Naive thymus-derived CD4-positive, alpha-beta T cell (primary cell): Measurements from ENCODE around the gene MYPN. TPM values are rescaled to one million over a fixed set of nuclear protein-coding genes. Genes with fewer than 3 reads are reported as not detected.

ENCODE experiments used
- ATAC-seq: fragments of 150-1000 bp; cut with Tn5 transposase; 2 replicates; pipeline ENCODE4 v1.10.0; 2021; ENCODE audit warnings: mild to moderate bottlenecking, moderate library complexity
- CTCF ChIA-PET: fragments of 350-600 bp; sonication (Branson Sonifier 250); formaldehyde crosslinking; loops from one replicate; lab custom pipeline; 2021; ENCODE audit warnings: antibody characterized with exemption; lab: Charles Lee
- POLR2A ChIA-PET: fragments of 350-600 bp; sonication (Branson Sonifier 250); formaldehyde crosslinking; loops from one replicate; lab custom pipeline; 2021; ENCODE audit warnings: antibody characterized with exemption, inconsistent platforms; lab: Charles Lee
- DNase-seq, 9 donors: peaks; one replicate each; pipeline versions ENCODE4 v3.0.0 to v3.0.0-alpha.2; 2020 to 2022; ENCODE audit warnings: mixed read lengths in 1 of 9
- H3K27ac ChIP-seq: one replicate; pipeline ENCODE4 v1.7.0; 2013; ENCODE audit warnings: mild to moderate bottlenecking, low read depth, low read length, moderate library complexity
- H3K27me3 ChIP-seq, 2 donors: one replicate each; pipeline ENCODE4 v1.7.0; 2013; ENCODE audit warnings: low read length in 2 of 2, mild to moderate bottlenecking in 2 of 2, moderate library complexity in 2 of 2; ENCODE audit not compliant: control insufficient read depth in 2 of 2, insufficient read depth in 2 of 2
- H3K36me3 ChIP-seq, 3 experiments: 1 replicate in 2 of 3; 2 replicates in 1 of 3; pipeline ENCODE4 v1.7.0; 2013; ENCODE audit warnings: low read length in 3 of 3, mild to moderate bottlenecking in 3 of 3, moderate library complexity in 1 of 3; ENCODE audit not compliant: insufficient read depth in 3 of 3, control insufficient read depth in 2 of 3
- H3K4me1 ChIP-seq, 2 donors: one replicate each; pipeline ENCODE4 v1.7.0; 2013; ENCODE audit warnings: low read length in 2 of 2, mild to moderate bottlenecking in 2 of 2, moderate library complexity in 1 of 2; ENCODE audit not compliant: control insufficient read depth in 2 of 2, insufficient read depth in 2 of 2
- H3K4me3 ChIP-seq: 2 replicates; pipeline ENCODE4 v1.7.0; 2013; ENCODE audit warnings: mild to moderate bottlenecking, low read length
- H3K9me3 ChIP-seq, 3 experiments: 1 replicate in 2 of 3; 2 replicates in 1 of 3; pipeline ENCODE4 v1.7.0; 2013; ENCODE audit warnings: low read length in 3 of 3; ENCODE audit not compliant: control insufficient read depth in 2 of 3
- H3K27ac Mint-ChIP-seq, 9 donors: one replicate each; pipeline ENCODE4 v1.8.0; 2020 to 2022; ENCODE audit warnings: mixed read lengths in 9 of 9, mild to moderate bottlenecking in 8 of 9, moderate library complexity in 5 of 9, inconsistent platforms in 2 of 9
- H3K27me3 Mint-ChIP-seq, 5 donors: one replicate each; pipeline ENCODE4 v1.8.0; 2021 to 2022; ENCODE audit warnings: mixed read lengths in 5 of 5, mild to moderate bottlenecking in 1 of 5
- H3K36me3 Mint-ChIP-seq, 5 donors: one replicate each; pipeline ENCODE4 v1.8.0; 2020 to 2022; ENCODE audit warnings: mixed read lengths in 5 of 5, mild to moderate bottlenecking in 3 of 5, inconsistent platforms in 1 of 5
- H3K4me1 Mint-ChIP-seq, 7 donors: one replicate each; pipeline ENCODE4 v1.8.0; 2020 to 2022; ENCODE audit warnings: mixed read lengths in 7 of 7, mild to moderate bottlenecking in 3 of 7, inconsistent platforms in 1 of 7
- H3K4me3 Mint-ChIP-seq, 10 donors: one replicate each; pipeline ENCODE4 v1.8.0; 2020 to 2022; ENCODE audit warnings: mild to moderate bottlenecking in 10 of 10, mixed read lengths in 10 of 10, moderate library complexity in 6 of 10, inconsistent platforms in 2 of 10
- H3K9me3 Mint-ChIP-seq, 11 donors: one replicate each; pipeline ENCODE4 v1.8.0; 2020 to 2022; ENCODE audit warnings: mixed read lengths in 11 of 11, mild to moderate bottlenecking in 4 of 11, inconsistent platforms in 1 of 11, moderate library complexity in 1 of 11
- intact Hi-C, 2 donors: fragments of 100-400 bp; cut with micrococcal nuclease; formaldehyde crosslinking; loops; one replicate each; pipeline ENCODE4 v1.15.1; 2023
- polyA plus RNA-seq, 2 donors: library from polyadenylated mRNA; unstranded; fragments of 300-500 nt; fragmentation: Illumina TruSeq; gene quantifications; one replicate each; pipeline ENCODE4 v1.2.3, GENCODE V29; 2021
- total RNA-seq, 6 experiments: library from RNA in 5 of 6; stranded (reverse) in 5 of 6; gene quantifications; 1 replicate in 5 of 6; 2 replicates in 1 of 6; pipeline ENCODE4 v1.2.3 and lab custom pipeline; 2021 to 2026

MYPN gene
- total and polyA plus RNA-seq, 7 experiments from 2014 or later = not detected

DNA sequence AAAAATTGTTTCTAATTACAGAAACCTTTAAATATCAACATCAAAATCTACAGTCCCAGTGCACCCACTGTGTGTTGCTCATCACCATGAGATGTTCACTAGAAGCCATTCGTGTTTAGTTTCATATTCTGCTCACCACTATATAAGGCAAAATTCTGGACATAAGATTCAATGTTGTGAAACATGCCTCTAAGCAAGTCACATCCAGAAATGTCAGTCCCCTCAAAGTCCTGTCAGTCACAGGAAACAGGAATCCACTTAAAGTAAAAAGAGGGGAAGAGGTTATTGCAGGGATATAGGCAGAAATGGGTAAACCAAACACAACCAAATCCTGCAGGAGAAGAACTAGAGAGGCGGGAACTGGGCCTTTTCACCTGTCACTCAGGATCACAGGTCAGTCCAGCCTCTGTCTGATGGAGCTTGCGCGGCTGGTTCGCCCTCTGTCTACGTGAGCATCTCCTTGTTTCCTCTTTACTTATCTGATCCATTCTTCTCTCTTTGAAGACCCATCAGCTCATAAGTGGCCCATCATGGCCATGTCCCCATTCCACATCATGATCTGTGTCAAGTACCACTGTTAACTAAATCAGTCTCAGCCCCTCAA, 58.4 kb downstream of the MYPN start:
- ATAC-seq (no peak), DNase-seq (no peak)
- POLR2A ChIA-PET = no interaction called here
- CTCF ChIA-PET = no interaction called here
- Mint-ChIP-seq H3K4me3 (no peak overlapping the region), H3K27me3 (peaks cover 0 to 6% (median 0%) of the 10 kb centered on the region in 5 donors), H3K9me3 (peaks cover 0 to 4% (median 0%) of the 10 kb centered on the region in 11 donors), H3K4me1 (peaks cover 0 to 6% (median 0%) of the 10 kb centered on the region in 7 donors), H3K27ac (no peak overlapping the region), H3K36me3 (peaks cover 0 to 4% (median 0%) of the 10 kb centered on the region in 5 donors)
- H3K4me3 ChIP-seq = no peak overlapping the region
- no peaks in the 10 kb centered on the region for H3K9me3 ChIP-seq
- no peak overlapping the region for H3K27ac ChIP-seq
- intact Hi-C loops = no loop called here
- no peaks in the 10 kb centered on the region for H3K27me3 ChIP-seq
- no peaks in the 10 kb centered on the region for H3K36me3 ChIP-seq
- no peaks in the 10 kb centered on the region for H3K4me1 ChIP-seq

DNA sequence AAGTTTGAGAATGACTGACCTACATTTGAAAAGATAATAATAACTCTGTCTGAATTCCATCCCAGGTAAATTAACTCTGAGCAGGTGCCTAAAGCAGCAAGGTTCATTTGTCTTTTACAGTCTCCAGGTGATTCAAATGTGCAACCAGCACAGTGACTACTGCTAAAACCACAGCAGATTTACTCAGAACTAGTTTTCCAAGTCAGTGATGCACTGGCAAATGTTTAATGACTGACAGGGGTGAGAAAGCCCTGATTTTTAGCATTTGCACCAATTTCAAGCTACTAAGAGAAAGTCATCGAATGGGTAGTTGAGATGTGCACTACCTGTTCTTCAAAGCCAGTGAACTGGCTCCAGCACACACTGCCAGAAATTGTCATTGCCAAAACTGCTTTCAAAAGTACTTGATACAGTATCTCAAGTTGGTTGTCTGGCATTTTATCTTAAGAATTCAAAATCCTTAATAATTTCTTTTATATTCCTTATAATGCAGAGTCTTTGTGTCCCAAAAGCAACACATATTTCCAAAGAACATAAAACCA, 62.3 kb downstream of the MYPN start:
- Histone ChIP-seq H3K27me3 (no peaks in the 10 kb centered on the region), H3K4me1 (no peaks in the 10 kb centered on the region), H3K36me3 (no peaks in the 10 kb centered on the region), H3K4me3 (no peak overlapping the region), H3K9me3 (no peaks in the 10 kb centered on the region), H3K27ac (no peak overlapping the region)
- ChIA-PET POLR2A (no interaction called here), CTCF (no interaction called here)
- DNase-seq (no peak), ATAC-seq (no peak)
- peaks cover 0 to 4% (median 0%) of the 10 kb centered on the region in 5 donors for H3K36me3 Mint-ChIP-seq
- H3K9me3 Mint-ChIP-seq = peaks cover 0 to 4% (median 0%) of the 10 kb centered on the region in 11 donors
- H3K4me1 Mint-ChIP-seq = no peaks in the 10 kb centered on the region
- peaks cover 0 to 8% (median 7%) of the 10 kb centered on the region in 5 donors for H3K27me3 Mint-ChIP-seq
- H3K27ac Mint-ChIP-seq = no peak overlapping the region
- H3K4me3 Mint-ChIP-seq = no peak overlapping the region
- intact Hi-C loops = no loop called here

DNA sequence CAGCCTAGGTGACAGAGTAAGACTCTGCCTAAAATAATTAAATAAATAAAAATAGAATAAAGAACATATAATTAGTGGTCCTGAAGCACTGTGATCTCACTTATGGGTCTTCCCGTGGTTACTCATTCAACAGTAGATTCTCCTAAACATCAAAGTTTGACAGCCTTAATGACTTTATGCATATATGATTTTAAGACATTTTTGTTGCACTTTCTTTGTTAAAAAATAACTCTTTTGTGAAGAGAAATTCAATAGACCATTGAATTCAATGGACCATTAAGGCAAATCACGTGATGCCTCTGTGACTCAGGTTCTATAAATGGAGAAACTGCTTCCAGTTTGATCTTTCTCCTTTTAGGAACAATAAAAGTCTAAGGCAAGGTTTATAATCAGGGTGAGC, 63.0 kb downstream of the MYPN start:
- ATAC-seq (no peak), DNase-seq (no peak)
- intact Hi-C loops = no loop called here
- no peaks in the 10 kb centered on the region for H3K4me1 Mint-ChIP-seq
- Histone ChIP-seq H3K4me3 (no peak overlapping the region), H3K4me1 (no peaks in the 10 kb centered on the region), H3K36me3 (no peaks in the 10 kb centered on the region), H3K27ac (no peak overlapping the region), H3K27me3 (no peaks in the 10 kb centered on the region), H3K9me3 (no peaks in the 10 kb centered on the region)
- no peak overlapping the region for H3K27ac Mint-ChIP-seq
- POLR2A ChIA-PET = no interaction called here
- H3K4me3 Mint-ChIP-seq = no peak overlapping the region
- peaks cover 0 to 11% (median 7%) of the 10 kb centered on the region in 5 donors for H3K27me3 Mint-ChIP-seq
- H3K9me3 Mint-ChIP-seq = peaks cover 0 to 4% (median 0%) of the 10 kb centered on the region in 11 donors
- peaks cover 0 to 4% (median 0%) of the 10 kb centered on the region in 5 donors for H3K36me3 Mint-ChIP-seq
- CTCF ChIA-PET = no interaction called here

- CTCF ChIA-PET = no interaction called here
- H3K27me3 Mint-ChIP-seq = peaks cover 0 to 8% (median 5%) of the 10 kb centered on the region in 5 donors
Measured at GRCh38 chr10:68175949-68176348, 66.7 kb downstream of the MYPN start.

GRCh38 chr10:68176797-68177196, 67.5 kb downstream of the MYPN start:
- Histone ChIP-seq H3K4me1 (no peaks in the 10 kb centered on the region), H3K27ac (no peak overlapping the region), H3K36me3 (no peaks in the 10 kb centered on the region), H3K27me3 (peaks cover 0 to 4% of the 10 kb centered on the region in 2 donors), H3K4me3 (no peak overlapping the region), H3K9me3 (no peaks in the 10 kb centered on the region)
- DNase-seq (no peak), ATAC-seq (no peak)
- CTCF ChIA-PET = no interaction called here
- no peaks in the 10 kb centered on the region for H3K36me3 Mint-ChIP-seq
- H3K4me3 Mint-ChIP-seq = no peak overlapping the region
- peaks cover 0 to 1% (median 0%) of the 10 kb centered on the region in 7 donors for H3K4me1 Mint-ChIP-seq
- no peak overlapping the region for H3K27ac Mint-ChIP-seq
- H3K9me3 Mint-ChIP-seq = peaks cover 0 to 2% (median 0%) of the 10 kb centered on the region in 11 donors
- H3K27me3 Mint-ChIP-seq = peaks cover 0 to 8% (median 7%) of the 10 kb centered on the region in 5 donors
- intact Hi-C loops = no loop called here
- POLR2A ChIA-PET = interaction anchor here (0.6 kb wide), 1 partner anchor 77 kb away, joined by 3 read pairs; no protein-coding TSS in a partner anchor

More at GRCh38 chr10:68175949-68176348, 66.7 kb downstream of the MYPN start:
- Histone ChIP-seq H3K4me3 (no peak overlapping the region), H3K9me3 (no peaks in the 10 kb centered on the region), H3K36me3 (no peaks in the 10 kb centered on the region), H3K4me1 (no peaks in the 10 kb centered on the region), H3K27me3 (peaks cover 0 to 4% of the 10 kb centered on the region in 2 donors), H3K27ac (no peak overlapping the region)
- peaks cover 0 to under 1% (median 0%) of the 10 kb centered on the region in 7 donors for H3K4me1 Mint-ChIP-seq
- H3K9me3 Mint-ChIP-seq = peaks cover 0 to 2% (median 0%) of the 10 kb centered on the region in 11 donors
- ATAC-seq (no peak), DNase-seq (no peak)
- POLR2A ChIA-PET = no interaction called here
- no peak overlapping the region for H3K4me3 Mint-ChIP-seq
- H3K36me3 Mint-ChIP-seq = no peaks in the 10 kb centered on the region
- H3K27ac Mint-ChIP-seq = no peak overlapping the region
- intact Hi-C loops = no loop called here

DNA sequence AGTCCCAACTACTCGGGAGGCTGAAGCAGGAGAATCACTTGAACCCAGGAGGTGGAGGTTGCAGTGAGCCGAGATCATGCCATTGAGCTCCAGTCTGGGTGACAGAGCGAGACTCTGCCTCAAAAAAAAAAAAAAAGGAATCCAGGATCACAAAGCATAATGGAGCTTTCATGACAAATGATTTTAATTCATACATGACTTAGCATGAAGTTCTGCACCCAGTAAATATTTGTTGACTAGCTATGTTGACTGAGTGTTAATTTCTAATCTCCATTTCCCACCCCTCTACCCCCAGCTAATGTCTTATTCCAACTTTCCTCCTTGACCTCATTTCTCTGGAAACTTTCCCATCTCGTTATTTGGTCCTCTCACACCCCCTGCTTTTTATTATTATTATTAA, 69.3 kb downstream of the MYPN start:
- Histone ChIP-seq H3K27ac (no peak overlapping the region), H3K4me1 (no peaks in the 10 kb centered on the region), H3K4me3 (no peak overlapping the region), H3K27me3 (peaks cover 0 to 4% of the 10 kb centered on the region in 2 donors), H3K9me3 (no peaks in the 10 kb centered on the region), H3K36me3 (no peaks in the 10 kb centered on the region)
- ChIA-PET POLR2A (no interaction called here), CTCF (no interaction called here)
- Mint-ChIP-seq H3K27me3 (peaks cover 0 to 8% (median 7%) of the 10 kb centered on the region in 5 donors), H3K36me3 (no peaks in the 10 kb centered on the region), H3K4me3 (no peak overlapping the region), H3K27ac (no peak overlapping the region), H3K9me3 (peaks cover 0 to 2% (median 0%) of the 10 kb centered on the region in 11 donors), H3K4me1 (peaks cover 0 to 1% (median 0%) of the 10 kb centered on the region in 7 donors)
- ATAC-seq (no peak), DNase-seq (no peak)
- intact Hi-C loops = no loop called here
